ENCODE results near the gene GUCD1.

The GUCD1 gene

DNA sequence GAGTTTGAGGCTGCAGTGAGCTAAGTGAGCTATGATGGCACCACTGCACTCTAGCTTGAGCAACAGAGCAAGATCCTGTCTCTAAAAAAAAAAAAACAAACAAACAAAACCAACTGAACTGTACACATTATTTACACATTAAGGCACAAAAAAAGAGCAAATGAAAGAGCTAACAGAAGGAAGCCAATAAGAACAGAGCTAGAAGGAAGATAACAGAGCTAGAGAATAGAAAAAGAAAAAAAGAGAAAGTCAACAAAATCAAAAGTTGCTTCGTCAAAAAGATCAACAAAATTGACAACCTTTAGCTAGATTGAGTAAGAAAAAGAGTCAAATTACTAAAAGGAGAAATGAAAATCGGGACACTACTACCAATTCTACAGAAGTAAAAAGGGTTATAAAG lies 25.0 kb downstream of the GUCD1 start:
- DNase-seq (ENCODE audit: low read depth in 2 of 2), result no peak

DNA sequence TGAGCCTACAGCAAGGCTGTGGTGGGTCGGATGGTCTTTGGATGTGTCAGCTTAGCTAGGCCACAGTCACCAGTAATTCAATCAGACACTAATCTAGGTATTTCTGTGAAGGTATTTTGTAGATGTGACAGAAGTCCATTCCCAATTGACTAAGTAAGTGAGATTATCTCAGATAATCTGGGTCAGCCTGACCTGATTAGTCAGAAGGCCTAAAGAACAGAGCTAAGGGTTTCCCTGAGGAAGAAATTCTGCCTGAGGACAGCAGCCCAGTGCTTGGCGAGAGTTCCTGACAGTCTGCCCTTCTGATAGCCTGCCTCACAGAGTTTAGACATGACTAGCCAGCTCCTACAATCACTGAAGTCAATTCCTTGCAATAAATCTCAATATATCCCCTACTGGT lies 28.7 kb downstream of the GUCD1 start:
- no peak for DNase-seq (ENCODE audit: low read depth in 2 of 2)

DNA sequence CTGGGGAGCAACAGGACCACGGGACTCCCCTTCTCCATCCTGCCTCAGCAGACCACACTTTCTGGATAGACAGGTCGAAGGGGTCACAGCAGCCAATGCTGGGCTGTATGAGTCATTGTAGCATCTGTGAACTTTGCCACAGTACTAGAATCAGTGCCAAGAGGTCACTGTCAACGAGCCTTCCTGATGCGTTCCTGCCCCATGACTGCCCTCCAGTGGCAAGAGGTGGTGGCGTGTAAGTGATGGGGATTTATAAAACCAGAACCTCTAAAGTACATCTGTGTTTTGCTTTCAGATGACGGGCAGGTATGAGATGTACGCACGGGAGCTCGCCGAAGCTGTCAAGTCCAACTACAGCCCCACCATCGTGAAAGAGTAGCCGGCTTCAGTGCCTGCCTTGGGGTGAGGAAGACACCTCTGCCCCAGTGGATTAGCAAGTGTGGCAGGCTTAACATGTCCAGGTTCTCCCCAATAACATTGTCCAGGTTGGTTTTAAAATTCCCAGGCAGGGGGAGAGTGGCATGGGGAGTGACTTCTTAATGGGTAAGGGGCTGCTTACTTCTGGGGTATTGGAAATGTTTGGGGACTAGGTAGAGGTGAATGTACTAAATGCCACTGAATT lies 29.4 kb downstream of the GUCD1 start:
- peak; percentile 54 to 58 for DNase-seq (ENCODE audit: low read depth in 2 of 2)

DNA sequence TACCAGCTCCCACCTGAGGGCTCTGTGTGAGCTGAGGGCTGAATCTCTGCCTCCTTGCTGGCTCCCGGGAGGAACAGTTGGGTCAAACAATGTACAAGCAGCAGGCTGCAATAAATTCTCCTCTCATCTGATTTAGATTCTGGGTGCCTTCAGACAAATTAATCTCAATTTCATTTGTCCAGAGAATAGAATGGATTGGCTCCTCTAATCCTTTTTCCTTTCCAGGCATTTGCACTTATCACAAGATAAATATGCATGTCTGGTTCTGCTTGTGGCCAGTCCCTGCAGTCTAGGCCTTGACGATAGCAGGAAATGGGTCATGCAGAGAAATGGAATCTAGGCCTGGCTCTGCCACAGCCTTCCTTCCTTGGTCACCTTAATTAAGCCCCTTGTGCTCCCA lies 31.1 kb downstream of the GUCD1 start:
- DNase-seq (ENCODE audit: low read depth in 2 of 2), result no peak

DNA sequence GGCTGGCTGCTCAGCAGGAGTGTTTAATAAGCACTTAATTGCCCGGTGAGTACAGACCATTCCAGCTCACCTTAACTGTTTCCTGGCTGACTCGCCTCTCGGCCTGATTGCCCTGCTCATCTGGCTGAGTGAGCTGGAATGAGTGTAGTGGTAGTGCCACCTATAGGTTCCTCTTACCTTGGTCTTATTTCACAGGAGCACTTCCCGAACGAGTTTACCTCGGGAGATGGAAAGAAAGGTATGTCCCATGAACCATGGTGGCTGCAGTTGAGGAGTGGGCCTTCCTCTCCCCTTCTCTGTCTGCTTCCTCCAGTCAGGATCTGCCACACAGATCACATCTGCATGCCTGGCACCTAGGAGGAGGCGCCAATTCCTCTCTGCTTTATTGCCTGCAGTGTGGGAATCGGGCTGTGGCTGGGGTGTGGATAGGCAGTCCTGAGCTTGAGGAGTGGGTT lies 33.1 kb downstream of the GUCD1 start:
- DNase-seq (ENCODE audit: low read depth in 2 of 2), result no peak

DNA sequence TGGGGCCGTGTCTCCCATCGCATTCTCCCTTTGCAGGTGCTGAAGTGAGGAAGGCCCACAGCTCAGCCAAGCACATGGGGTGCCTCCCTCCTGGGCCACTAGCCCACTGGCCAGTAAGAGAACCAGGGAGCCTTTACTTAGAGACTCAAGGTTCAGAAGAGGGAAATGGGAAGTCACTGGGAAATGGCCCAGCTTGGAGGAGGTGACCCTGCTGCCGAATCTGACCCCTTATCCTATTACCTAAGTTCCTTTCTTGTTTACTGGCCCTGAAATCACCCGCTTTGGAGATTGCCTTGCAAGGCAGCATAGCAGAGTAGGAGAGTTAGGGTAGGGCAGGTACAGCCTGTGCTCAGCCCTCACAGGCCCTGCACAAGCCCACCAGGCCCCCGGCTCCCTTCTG lies 35.4 kb downstream of the GUCD1 start:
- DNase-seq (ENCODE audit: low read depth in 2 of 2), result no peak

DNA sequence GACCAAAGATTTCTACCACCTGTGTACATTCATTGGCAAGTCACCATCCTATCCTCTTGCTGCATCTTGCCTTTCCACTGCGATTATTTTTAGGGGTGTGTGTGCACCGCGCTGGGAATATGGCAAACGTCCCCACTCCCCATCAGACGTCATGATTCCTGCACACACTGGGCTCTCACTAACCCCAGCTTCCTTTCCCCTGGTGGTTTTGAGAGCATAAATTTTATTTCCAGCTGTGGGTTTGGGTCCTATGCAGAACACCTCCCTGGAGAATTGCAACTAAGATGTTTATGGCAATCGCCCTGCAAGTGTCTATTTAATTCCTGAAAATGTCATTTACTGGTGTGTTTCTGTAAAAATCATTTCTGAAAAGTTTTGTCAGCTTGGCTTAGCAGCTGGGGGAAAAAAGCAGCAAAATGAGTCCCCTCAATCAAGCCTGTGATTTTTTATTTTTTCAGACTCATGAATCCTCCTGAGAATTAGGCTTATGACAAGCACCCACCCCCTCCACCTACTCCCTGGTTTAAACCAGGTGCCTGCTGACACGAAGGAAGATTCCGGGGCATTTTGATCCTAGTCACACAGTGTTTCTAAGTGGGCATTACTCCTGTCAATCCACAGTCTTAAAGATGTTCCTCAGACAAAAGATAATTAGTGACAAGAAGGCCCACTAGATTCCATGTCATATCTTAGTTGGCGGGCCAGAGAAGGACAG lies 36.0 kb downstream of the GUCD1 start:
- no peak for DNase-seq (ENCODE audit: low read depth in 2 of 2)

DNA sequence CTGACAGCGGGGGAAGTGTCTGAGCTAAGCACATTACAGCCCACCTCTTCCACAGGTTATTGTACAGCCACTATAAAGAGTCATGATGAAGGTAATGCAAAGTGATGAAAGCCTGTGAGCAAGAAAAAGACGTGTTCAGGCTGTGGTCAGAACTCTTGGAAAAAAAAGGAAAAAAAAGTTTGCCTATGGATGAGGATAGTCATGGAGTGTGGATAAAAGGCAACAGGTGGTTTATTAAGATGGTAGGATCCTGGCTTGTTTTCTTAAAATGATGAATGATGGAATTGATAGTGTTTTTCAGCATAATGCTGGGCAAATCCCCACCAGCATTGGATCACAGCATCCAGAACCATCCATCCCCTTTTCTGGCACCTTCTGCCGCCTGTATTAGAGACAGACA lies 36.7 kb downstream of the GUCD1 start:
- DNase-seq (ENCODE audit: low read depth in 2 of 2), result no peak

DNA sequence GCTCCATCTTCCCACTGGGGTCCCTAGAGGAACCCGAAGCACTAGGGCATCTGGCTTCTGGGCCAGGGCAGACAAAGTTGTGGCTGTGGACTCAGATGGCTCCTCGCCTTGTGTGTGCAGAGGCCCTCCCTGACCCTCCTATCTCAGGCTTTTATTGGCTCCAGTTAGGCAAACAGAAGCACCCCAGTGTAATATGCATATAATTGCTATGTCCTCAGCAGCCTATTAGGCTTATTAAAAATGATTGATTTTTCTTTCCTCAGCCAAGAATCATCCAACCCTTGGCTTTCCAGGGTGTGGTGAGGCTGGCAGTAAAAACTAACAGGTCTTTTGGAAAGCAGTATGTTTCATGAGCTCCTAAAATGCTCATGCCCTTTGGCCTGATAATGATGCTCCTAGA lies 37.5 kb downstream of the GUCD1 start:
- DNase-seq (ENCODE audit: low read depth in 2 of 2), result no peak

DNA sequence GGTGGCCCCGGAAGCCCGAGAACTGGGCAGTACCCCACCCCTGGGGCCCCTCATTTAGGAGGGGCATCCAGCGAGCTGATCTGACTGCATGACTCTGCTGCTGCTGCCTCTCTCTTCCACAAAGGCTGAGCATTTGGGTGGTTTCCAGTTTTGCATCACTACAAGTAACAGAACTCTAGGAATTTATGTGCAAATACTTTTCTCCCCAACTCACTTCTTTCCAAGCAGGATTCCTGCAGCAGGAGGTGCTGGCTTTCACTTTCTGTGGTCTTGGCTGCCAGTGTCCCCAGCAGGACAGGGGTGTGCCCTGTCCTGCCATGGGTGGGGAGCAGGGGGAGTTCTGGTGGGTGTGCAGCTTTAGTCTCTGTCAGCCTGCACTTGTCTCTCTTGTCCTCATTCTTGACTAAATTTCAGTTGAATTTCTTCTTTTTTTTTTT lies 38.6 kb downstream of the GUCD1 start:
- DNase-seq (ENCODE audit: low read depth in 2 of 2), result no peak

DNA sequence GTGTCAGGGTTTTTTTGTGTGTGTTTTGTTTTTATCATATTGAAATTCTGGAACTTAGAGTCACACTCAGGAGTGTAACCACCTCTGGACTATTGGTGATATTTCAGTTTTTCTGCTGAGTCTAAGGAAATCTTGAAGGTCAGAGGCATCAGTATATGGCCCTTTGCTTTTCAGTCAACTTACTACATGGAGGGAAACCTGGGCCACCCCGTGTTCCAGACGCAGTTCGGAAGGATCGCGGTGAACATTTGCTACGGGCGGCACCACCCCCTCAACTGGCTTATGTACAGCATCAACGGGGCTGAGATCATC lies 40.0 kb downstream of the GUCD1 start:
- DNase-seq (ENCODE audit: low read depth in 2 of 2), result no peak

DNA sequence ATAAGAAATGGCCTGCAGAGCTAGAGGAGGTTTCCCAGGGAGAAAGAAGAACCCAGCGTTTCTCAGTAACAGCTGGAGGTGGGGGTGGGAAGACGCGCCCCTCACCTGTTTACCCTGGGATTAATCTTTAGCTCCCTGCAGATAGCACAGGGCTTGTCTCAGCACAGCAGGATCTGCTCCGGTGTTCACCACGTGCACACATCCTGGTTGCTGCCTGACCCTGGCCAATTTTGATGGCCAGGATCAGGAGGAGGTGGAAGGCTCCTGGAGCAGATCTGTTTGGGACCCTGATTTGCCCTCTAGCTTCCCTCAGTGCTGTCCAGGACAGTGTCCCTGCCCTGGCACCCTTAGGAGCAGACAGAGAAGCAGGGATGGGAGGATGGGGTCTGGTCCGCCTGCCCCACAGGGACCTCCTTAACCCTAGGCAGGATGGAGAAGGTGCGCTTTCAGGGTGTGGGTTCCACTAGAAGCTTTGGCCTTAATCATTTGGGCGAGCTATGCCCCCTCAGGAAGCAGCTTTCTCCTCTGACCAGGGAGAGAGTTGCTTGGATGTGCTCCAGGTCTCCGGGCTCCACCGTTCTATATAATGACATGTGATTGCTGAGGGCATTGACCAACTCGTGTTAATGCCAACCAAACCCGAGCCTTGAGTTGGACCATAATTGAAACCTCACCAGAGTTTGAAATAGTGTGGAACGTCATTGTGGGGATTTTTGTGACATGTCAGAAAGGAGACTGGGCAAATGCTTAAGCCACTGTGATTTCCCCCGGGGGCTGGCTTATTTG lies 40.5 kb downstream of the GUCD1 start:
- DNase-seq (ENCODE audit: low read depth in 2 of 2), result no peak

DNA sequence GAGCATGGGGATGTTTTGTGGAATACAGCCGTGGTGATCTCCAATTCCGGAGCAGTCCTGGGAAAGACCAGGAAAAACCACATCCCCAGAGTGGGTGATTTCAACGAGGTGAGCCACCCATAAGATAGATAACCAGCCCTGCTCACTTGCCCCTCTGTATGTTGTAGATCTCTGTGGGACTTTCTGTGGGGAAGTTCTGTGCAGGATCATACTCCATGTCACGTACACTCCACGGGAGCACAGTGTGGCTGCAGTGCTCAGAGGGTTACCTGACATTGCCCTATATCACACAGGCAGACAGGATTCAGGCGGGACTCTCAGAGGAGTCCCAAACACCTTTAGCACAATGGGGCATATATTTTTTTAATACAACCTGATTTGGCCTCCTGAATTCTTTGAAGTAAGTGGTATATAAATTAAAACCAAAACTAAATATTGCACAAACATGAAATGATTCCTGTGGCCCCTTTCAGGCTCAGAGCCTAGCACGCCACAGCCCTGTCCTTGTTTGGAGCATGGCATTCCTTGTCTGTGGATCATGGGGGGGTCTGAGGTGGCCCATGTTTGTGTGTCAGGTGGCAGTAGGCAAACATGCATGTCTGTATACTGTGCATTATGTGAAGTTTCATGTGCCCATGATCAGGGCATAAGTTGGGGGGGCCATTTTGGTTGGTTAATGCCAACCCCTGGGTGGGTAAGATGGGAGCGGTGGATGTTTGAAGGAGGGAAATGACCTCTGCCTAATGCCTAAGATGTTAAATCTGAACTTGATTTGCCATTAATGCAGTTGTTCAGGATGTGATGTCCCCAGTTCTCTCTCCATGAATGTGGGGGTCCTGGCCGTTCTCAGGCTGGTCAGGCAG lies 41.3 kb downstream of the GUCD1 start:
- DNase-seq (ENCODE audit: low read depth in 2 of 2), result no peak

DNA sequence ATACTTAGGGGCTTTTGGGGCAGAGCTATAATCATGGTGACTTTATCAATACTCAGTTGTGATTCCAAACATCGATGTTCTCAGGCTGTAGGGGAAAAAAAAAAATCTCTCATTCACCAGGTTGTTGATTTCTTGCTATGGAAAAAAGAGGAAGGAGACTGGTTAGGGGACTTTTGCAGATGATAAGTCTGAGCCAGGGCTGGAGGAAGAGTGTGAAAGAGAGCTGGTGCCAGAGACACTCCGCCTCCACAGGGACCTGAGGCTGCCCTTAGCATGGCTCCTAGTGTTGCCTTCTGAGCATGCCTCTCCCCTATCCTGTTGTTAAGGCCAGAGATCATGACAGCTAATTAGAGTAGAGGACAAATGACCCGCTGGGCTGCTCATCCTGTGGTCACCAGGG lies 42.9 kb downstream of the GUCD1 start:
- DNase-seq (ENCODE audit: low read depth in 2 of 2), result no peak

DNA sequence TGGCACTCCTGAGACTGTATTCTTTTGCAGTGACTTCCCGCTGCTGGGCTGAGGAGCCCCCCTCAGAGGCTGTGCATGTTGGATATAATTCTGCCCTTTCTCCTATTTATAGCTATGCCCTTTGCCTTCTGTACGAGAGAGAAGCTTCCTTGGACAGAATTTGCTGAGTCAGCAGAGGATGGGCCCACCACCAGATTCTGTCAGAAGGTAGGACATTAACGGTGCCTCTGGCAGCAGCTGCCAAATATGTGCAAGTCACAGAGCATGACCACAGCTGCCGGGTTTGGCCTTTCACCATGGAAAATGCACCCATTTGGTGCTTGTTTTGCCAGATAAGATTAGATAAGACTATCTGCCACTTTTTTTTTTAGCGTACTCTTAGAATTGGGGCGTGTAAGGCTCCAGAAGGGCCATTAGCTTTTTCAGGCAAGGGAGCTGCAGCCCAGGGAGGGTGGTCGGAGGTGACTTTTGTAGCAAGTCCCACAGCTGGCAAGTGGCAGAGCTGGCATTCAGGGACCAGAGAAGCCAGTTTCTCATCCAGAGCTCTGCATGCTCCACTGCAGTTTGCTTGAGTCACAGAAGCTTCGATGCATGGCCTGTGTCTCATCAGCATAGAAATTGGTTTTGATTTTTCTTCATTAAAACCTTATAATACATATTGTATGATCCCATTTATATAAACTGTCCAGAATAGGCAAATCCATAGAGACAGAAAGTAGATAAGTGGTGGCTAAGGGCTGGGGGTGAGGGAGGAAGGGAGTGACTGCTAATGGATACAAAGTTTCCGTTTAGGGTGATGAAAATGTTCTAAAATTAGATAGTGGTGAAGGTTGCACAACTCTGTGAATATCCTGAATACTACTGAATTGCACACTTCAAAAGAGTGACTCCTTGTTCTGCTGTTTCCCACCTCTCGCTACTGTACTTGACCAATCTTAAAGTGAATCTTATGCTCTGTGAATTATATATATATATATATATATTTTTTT lies 44.0 kb downstream of the GUCD1 start:
- DNase-seq (ENCODE audit: low read depth in 2 of 2), result no peak

DNA sequence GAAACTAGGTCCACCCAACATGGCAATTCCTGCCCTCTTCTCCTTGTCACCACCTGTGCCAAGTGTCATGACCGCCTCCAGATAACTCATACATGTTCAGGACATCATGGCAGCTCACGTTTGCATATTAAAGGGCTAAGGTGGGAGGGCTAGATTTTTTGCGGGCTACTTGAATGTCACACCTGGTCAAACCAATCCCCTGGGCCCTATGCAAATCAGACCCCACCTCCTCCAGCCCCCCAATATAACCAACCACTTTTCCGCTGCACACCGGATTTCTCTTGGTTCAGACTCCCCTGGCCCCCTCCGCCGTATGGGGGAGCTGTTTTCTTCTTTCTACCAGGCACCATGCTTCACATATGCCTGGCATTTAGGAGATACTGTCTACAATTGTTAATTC lies 47.2 kb downstream of the GUCD1 start:
- DNase-seq (ENCODE audit: low read depth in 2 of 2), result no peak

DNA sequence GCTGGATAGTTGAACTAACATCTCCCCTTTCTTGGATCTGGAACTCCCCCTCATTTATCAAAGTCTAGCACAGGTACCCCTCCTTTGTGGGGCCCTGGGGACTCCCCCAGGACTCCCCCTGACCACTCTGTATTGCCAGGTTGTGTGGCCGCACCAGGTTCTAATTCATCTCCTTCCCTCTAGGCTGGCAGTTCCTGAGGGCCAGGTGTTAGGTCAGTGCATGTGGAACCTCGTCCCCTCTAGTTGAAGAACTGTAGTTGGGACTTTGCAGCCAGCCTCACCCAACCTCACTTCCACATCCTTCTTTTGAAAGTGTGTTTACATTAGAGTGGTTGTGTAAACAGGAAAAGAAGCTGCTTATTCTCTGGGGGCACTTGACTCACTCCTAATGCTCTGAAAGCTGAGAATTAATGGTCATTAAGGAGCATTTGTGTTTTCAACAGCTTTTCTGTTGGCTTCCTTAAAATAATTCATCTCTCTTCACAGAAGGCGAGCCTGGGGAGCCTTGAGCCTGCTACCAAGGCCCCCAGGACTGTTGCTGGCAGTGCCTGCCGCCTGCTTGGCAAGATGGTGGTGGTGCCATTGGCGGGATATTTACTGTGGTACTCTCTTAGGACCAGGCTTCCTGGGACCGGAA lies 48.0 kb downstream of the GUCD1 start:
- no peak for DNase-seq (ENCODE audit: low read depth in 2 of 2)

DNA sequence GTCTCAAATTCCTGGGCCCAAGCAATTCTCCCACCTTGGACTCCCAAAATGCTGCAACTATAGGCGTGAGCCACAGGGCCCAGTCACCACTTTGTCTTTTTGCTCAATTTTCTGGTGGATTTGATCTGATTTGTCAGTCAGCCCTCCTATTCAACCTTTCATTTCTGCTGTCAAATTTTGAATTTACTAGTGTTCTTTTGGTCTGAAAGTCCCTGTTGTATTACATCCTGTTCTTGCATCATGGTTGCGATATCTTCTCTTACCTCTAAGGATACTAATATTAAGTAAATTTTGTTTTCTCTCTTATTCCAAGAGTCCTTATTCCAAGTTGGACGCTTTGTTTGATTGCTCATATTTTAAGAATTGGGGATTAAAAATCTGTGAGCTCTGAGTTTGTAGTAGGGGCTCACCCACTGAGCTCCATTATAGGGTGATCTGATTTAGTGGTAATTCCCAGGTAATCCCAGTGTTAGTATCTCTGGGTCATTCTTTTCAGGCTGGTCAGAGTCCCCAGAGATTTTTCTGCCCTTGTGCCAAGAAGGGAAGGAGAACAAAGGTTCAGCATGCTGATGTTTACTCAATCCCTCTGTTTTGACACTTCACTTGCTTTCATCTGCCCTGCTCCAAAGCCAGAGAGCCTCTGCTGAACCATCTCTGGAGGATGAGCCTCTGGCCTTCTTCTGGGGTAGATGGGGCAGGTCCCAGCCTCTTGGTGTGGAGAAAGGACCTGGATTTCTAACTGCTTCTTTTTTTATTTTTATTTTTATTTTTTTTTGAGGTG lies 49.8 kb downstream of the GUCD1 start:
- DNase-seq (ENCODE audit: low read depth in 2 of 2), result no peak

DNA sequence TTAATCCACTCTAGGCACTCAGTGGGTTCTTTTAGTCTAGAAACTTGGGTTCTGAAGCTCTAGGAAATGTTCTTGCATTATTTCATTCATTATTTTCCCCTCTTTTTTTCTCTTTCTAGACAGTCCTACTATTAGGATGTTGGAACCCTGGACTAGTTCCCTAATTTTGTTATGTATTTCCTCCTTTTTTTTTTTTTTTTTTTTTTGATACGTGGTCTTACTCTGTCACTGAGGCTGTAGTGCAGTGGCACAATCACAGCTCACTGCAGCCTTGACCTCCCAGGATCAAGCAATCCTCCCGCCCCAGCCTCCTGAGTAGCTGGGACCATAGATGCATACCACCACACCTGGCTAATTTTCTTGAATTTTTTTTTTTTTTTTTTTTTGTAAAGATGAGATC lies 50.4 kb downstream of the GUCD1 start:
- no peak for DNase-seq (ENCODE audit: low read depth in 2 of 2)

All from stimulated activated CD4-positive, alpha-beta T cell treated with anti-CD3 and anti-CD28 coated beads, Interleukin-1b, Interleukin-23, amount 100 ng/mL, for 1 hour (primary cell).